ENCODE measurements around the gene UBE2D3. TPM values are rescaled to one million over a fixed set of nuclear protein-coding genes. Genes with fewer than 3 reads are reported as not detected.
"Not testable (repeated sequence)": the region's sequence is repeated elsewhere in the genome, so short reads cannot be mapped to it uniquely, and the experiment has no call there.

UBE2D3 gene
- total RNA-seq, 1 donor from 2014 or later, result 261 TPM

DNA sequence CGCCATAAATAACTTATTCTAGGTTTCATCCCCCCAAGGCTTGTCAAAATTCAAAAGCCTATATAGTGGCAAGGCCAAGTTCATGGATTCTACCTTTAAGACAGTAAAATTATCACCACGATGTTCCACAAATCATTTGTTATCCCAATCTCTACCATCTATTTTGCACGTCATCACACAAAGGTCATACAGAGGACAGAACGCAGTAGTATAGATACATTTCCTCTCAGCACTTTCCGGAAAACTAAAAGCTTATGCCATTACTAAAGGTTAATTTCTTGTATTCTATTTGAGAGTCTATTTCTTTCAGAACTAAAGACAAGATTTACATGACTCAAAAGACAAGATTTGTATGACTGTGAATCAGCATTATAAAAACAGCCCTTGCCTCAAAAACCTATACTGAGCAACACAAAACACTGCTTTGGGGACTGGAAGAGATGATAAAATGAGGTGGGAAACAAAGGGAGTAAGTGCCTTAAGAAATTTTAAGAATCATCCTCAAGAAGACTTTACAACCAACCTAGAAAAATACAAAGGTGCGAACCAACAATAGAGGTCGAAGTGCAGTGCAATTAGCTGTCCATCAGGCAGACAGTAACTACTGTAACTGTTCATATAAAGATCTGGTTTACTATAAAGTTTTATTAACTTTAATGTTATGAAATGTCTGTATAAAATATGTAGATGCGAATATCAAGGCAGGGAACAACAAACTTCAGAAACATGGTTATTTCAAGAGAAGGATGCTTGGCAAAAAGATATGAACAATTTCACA, 7.6 kb downstream of the UBE2D3 start:
- Mint-ChIP-seq H3K9me3 (ENCODE audit: unreplicated experiment) (no peaks in the 10 kb centered on the region), H3K27me3 (ENCODE audit: unreplicated experiment) (no peaks in the 10 kb centered on the region), H3K4me3 (ENCODE audit: unreplicated experiment) (no peak overlapping the region), H3K4me1 (ENCODE audit: low read depth, unreplicated experiment) (peaks cover 30% of the 10 kb centered on the region), H3K36me3 (ENCODE audit: unreplicated experiment) (no peaks in the 10 kb centered on the region), H3K27ac (ENCODE audit: unreplicated experiment) (peak overlapping the region; percentile 2)
- TF ChIP-seq, protein P1, sequence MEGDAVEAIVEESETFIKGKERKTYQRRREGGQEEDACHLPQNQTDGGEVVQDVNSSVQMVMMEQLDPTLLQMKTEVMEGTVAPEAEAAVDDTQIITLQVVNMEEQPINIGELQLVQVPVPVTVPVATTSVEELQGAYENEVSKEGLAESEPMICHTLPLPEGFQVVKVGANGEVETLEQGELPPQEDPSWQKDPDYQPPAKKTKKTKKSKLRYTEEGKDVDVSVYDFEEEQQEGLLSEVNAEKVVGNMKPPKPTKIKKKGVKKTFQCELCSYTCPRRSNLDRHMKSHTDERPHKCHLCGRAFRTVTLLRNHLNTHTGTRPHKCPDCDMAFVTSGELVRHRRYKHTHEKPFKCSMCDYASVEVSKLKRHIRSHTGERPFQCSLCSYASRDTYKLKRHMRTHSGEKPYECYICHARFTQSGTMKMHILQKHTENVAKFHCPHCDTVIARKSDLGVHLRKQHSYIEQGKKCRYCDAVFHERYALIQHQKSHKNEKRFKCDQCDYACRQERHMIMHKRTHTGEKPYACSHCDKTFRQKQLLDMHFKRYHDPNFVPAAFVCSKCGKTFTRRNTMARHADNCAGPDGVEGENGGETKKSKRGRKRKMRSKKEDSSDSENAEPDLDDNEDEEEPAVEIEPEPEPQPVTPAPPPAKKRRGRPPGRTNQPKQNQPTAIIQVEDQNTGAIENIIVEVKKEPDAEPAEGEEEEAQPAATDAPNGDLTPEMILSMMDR (IDR thresholded peaks at IDR 0.05; ENCODE audit: partially characterized antibody, unreplicated experiment), result no peak
- no peak for DNase-seq

DNA sequence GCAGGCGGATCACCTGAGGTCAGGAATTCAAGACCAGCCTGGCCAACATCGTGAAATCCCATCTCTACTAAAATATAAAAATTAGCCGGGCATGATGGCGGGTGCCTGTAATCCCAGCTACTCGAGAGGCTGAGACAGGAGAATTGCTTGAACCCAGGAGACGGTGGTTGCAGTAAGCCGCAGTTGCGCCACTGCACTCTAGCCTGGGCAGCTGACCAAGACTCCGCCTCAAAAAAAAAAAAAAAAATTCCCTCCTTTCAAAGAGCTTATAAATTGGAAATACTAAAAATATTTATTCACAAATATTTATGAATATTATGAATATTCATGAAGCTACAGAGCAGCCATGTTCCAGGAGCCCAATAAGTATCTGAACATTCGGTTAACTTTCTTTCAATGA, 8.3 kb downstream of the UBE2D3 start:
- H3K4me3 Mint-ChIP-seq (ENCODE audit: unreplicated experiment); H3K27ac Mint-ChIP-seq (ENCODE audit: unreplicated experiment); H3K9me3 Mint-ChIP-seq (ENCODE audit: unreplicated experiment); DNase-seq; H3K27me3 Mint-ChIP-seq (ENCODE audit: unreplicated experiment); H3K36me3 Mint-ChIP-seq (ENCODE audit: unreplicated experiment): not testable (repeated sequence)
- peaks cover 30% of the 10 kb centered on the region for H3K4me1 Mint-ChIP-seq (ENCODE audit: low read depth, unreplicated experiment)

DNA sequence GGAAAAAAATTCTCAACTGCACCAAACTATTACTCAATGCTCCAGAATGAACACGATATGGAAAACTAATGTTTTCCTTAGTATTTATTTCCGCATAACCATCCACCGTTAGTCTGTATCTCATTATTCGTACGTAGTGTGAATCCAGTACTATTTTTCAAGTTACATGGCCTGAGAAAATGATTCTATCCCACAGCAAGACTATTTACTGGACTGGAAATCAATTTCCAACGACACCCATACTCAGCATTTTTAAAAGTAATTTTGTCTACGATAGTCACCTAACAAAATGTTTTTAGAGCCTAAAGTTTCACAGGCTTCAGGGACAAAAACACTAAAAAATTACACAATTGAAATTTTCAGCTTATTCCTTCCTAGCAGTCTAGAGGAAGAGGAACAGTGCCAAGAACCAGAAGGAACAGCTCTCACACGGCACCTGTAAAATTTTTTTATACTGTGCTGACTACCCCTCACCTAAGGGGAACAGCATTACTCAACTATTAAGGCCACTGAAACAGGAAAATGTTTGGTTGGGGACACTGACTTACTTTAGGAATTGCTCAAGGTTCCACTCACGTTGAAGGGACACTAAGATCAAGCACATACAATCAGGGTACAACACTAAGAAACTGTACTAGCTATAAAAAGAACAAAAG, 9.6 kb downstream of the UBE2D3 start:
- Mint-ChIP-seq H3K4me1 (ENCODE audit: low read depth, unreplicated experiment) (peaks cover 28% of the 10 kb centered on the region), H3K36me3 (ENCODE audit: unreplicated experiment) (no peaks in the 10 kb centered on the region), H3K4me3 (ENCODE audit: unreplicated experiment) (no peak overlapping the region), H3K27me3 (ENCODE audit: unreplicated experiment) (no peaks in the 10 kb centered on the region), H3K9me3 (ENCODE audit: unreplicated experiment) (no peaks in the 10 kb centered on the region), H3K27ac (ENCODE audit: unreplicated experiment) (no peak overlapping the region)
- TF ChIP-seq, protein P1 (IDR thresholded peaks at IDR 0.05; ENCODE audit: partially characterized antibody, unreplicated experiment), result no peak
- DNase-seq, result no peak

DNA sequence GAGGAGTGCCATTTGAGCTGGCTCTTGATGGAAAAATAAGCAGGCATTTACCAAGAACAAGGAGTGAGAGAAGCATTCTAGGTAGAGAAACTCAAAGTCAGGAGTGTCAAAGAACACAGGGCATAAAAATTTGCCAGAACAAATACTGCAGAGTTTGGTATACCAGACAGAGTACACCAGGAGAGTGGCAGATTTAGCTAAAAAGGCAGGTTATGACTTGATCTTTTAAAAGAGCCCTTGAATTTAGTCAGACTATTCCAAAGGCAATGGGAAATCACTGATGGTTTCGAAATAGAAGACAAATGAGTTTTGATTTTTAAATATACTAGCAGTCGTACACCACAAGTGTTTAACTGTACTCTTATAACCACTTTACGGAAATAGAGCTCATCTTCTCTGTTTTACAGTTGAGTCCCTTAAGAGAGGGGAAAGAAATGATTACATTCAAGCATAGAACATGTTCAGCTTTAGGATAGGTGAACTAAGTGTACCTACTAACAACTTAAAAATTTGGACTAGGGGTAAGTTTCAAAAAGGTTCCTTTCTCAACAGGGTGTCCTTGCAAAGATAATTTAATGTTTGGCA, 10.2 kb downstream of the UBE2D3 start:
- H3K27ac Mint-ChIP-seq (ENCODE audit: unreplicated experiment), result no peak overlapping the region
- no peak overlapping the region for H3K4me3 Mint-ChIP-seq (ENCODE audit: unreplicated experiment)
- no peaks in the 10 kb centered on the region for H3K9me3 Mint-ChIP-seq (ENCODE audit: unreplicated experiment)

DNA sequence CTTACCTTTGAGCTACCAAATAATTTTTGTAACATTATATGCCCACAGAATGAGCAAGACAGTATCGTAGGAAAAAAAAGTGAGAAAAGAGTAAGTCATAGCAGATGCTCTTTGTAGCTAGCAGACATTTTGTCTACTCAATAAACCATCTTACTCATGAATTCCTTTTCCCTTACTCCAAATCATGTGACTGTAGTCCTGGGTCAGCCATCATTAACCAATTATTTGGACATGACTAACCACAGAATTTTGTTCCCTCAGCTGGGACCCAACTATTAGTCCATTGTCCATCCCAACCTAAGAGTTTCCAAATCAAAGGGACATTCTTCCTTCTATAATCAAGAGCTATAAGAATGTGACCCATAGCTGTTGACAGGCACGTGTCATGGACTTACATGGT, 11.4 kb downstream of the UBE2D3 start:
- Mint-ChIP-seq H3K27ac (ENCODE audit: unreplicated experiment) (no peak overlapping the region), H3K27me3 (ENCODE audit: unreplicated experiment) (no peaks in the 10 kb centered on the region), H3K4me1 (ENCODE audit: low read depth, unreplicated experiment) (peaks cover 27% of the 10 kb centered on the region), H3K36me3 (ENCODE audit: unreplicated experiment) (no peaks in the 10 kb centered on the region), H3K9me3 (ENCODE audit: unreplicated experiment) (no peaks in the 10 kb centered on the region), H3K4me3 (ENCODE audit: unreplicated experiment) (no peak overlapping the region)
- TF ChIP-seq, protein P1 (IDR thresholded peaks at IDR 0.05; ENCODE audit: partially characterized antibody, unreplicated experiment), result no peak
- DNase-seq, result no peak

More for the DNA sequence above, 10.2 kb downstream of the UBE2D3 start:
- no peak for DNase-seq
- Mint-ChIP-seq H3K36me3 (ENCODE audit: unreplicated experiment) (no peaks in the 10 kb centered on the region), H3K27me3 (ENCODE audit: unreplicated experiment) (no peaks in the 10 kb centered on the region), H3K4me1 (ENCODE audit: low read depth, unreplicated experiment) (peaks cover 28% of the 10 kb centered on the region)
- TF ChIP-seq, protein P1 (IDR thresholded peaks at IDR 0.05; ENCODE audit: partially characterized antibody, unreplicated experiment), result no peak

All from glutamatergic neuron (in vitro differentiated cells).